DMS153 treated with DMSO at 0.1 percent for 48 hours (cell line): ENCODE results near the gene MEGF6.

Source experiments
- DNase-seq: peaks from one replicate; lab custom pipeline; 2025; ENCODE audit not compliant: unreplicated experiment; lab: John Stamatoyannopoulos, UW

MEGF6 gene

DNA sequence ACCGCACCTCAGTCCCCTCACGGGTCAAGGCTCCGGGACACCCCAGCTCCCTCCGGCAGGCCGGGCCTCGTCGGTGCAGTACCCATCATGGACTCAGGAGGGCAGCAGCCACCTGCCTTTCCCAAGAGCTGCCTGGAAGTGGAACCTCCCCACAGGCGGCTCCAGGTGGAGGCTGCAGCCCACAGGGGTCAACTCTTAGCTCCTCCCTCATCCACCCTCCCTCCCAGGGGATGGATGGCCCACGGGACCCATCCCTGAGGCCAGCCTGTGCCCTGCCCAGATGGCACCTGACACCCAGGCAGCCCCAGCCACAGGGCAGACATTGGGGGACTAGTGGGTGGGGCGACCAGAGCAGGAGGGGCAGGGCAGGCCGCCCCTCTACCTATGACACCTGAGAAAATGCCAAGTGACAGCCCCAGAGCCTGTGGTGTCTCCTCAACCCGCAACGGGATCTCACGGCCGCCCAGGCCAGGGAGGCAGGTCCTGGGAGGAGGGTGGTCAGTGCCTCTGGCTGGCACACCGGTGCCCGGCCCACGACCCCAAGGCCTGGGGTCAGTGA, 158.0 kb downstream of the MEGF6 start:
- peak; percentile 72 for DNase-seq

- DNase-seq: no peak
These were observed 158.5 kb downstream of the MEGF6 start for GRCh38 chr1:3452866-3453175.

DNA sequence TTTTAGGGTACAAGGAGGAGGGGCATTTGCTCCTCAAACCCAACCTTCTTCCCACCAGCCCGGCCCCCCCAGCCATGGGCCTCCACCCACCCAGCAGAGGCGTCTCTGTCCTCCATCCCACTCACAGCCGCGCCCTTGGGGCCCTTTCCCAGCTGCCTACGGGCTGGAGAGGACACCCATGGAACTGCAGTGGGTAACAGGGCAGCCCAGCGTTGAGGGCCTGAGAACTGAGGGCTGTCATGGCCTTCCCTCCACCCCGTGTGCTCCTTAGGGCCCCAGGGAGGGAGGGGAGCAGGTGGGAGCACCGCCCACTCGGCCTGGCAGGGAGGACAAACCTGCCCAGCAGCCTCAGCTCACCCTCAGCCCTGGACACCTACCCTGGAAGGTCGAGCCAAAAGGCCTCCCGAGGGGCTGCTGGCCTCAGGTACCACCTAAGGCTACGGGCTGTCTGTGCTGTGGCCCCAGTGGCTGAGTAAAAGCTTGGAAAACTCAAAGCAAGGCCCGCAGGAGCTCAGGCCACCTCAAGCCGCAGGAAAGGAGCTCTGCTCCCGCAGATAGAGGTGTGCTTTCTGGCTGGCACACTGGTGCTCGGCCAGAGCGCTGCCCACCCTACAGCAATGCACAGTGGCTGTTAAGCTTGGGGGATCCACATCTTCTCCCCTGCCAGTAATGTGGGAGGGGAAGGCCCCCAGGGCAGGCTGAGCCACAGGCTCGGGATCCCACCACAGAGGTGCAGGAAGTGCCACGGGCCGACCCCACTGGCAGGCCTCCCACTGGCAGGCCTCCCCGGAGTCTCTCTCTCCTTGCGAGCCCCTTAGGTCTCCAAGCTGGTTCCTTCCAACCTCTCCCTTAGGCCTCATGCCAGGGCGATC, 159.1 kb downstream of the MEGF6 start:
- no peak for DNase-seq

- no peak for DNase-seq
These were observed 160.3 kb downstream of the MEGF6 start for GRCh38 chr1:3450983-3451382.

DNA sequence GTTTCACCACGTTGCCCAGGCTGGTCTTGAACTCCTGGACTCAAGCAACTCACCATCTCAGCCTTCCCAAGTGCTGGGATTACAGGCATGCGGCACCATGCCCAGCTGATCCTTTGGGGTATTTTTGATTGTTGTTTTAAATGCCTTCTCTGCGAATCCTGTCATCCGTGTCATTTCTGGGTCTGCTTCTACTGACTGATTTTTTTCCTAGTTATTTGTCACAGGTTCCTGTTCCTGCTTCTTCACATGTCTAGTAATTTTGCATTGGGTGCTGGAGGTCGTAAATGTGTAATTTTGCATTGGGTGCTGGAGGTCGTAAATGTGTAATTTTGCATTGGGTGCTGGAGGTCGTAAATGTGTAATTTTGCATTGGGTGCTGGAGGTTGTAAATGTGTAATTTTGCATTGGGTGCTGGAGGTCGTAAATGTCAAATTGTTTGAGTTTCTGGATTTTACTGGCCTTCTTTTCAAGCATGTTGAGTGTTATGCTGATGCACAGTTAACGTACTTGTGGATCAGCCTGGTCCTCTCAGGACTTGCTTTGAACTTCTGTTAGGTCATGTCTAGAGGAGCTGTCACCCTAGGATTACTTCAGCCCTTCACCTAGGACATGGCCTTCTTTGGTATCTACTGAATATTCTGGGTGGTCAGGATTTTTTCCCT, 161.0 kb downstream of the MEGF6 start:
- DNase-seq: no peak

GRCh38 chr1:3444736-3445135, 166.6 kb downstream of the MEGF6 start:
- no peak for DNase-seq

DNA sequence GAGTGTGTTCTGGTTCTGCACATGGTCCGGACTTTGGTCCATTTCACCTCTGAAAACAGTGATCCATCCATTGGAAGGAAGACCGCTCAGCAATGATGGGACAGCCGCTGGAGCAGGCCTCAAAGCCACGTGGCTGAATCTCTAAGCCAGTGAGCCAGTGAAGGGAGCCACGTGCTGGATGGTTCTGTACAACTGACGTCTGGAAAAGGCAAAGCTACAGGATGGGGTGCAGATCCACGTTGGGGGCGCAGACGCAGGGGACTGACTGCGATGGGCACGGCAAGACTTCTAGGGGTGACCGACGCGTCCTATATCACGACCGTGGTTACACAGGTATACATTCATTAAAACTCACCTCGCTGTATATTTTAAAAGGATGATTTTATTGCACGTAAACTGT, 167.0 kb downstream of the MEGF6 start:
- no peak for DNase-seq

DNA sequence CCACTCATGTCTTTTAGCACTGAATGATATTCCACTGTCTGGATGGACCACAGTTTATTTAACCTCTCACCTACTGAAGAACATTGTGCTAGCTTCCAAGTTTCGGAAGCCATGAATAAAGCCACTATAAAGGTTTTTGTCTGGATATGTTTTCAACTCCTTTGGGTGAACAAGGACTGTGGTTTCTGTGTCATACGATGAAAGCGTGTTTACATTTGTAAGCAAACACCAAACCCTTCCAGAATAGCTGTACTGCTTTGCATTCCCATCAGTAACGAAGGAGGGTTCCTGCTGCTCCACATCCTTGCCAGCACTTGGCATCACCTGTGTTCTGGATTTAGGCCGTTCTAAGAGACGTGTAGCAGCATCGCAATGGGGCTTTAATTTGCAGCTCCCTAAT, 167.5 kb downstream of the MEGF6 start:
- DNase-seq: no peak

DNA sequence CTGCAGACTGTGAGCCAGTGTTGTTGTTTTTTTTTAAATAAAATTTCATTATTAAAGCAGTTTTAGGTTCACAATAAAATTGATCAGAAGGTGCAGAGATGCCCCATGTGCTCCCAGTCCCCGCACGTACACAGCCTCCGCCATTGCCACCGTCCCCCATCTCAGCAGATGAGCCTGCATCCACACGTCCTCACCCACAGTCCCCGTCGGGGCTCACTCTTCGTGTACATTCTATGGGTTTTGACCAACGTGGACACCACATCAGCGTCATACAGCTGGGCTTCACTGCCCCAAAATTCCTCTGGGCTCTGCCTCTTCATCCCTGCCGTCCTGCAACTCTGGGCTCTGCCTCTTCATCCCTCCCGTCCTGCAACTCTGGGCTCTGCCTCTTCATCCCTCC, 168.4 kb downstream of the MEGF6 start:
- DNase-seq: no peak

GRCh38 chr1:3442331-3442730, 169.0 kb downstream of the MEGF6 start:
- DNase-seq: no peak

DNA sequence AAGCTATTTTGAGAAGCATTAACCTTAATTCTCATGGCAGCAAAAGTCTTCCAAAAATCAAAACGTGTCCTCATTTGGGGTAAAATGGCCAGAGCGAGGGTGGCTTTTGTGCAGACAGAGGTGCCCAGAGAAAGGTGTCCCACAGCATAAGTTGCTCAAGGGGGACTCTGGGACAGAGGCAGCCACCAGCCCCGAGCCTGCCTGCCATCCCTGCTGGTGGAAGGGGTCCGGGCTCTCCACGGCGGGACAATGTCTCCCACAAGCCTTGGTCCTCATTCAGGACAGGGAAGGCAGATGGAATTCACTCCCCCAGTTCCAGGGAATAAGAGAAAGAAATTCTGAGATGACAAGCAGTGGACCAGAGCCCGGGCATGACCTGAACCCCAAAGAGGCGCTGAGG, 169.4 kb downstream of the MEGF6 start:
- no peak for DNase-seq

DNA sequence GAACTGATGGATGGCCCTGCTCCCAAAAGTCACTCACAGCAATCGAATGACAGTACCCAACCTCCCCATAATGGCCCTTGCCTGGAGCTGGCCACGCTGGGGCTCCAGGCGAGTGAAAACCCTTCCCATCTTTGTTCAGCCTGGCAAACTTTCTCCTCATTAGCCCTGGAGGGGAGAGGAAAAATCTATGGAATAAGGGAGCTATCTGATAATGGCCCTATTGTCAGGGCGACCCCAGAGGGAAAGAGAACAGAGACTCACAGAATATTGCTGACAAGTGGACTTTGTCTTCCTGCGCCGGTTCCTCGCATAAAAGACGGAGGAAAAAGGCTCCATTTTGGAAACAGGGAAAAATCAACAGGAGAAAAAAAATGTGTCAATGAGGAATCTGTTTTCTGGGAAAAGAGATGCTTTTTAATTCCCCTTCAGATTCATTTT, 169.9 kb downstream of the MEGF6 start:
- DNase-seq: no peak

GRCh38 chr1:3440711-3441409, 170.4 kb downstream of the MEGF6 start:
- no peak for DNase-seq

DNA sequence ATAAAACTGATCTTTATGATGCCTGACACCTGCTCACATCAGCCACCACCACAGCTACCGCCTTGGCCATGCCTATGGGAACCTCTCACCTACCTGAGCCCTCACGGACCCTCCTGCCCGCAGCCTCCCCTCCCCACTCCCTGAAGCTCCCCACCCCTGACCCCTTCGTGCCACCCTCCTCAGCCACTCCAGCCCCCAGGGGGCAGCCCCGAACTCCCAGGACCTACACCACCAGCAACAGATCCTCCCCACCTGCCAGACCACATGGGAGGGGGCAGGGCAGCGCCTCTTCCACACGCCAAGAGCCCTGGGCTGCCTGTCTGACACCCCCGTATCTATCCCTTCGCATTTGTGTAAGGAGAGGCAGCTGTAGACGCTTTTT, 171.0 kb downstream of the MEGF6 start:
- DNase-seq: no peak
